Astrocyte (in vitro differentiated cells and primary cell): ENCODE data around the gene PPP1R37. TPM values are rescaled to one million over a fixed set of nuclear protein-coding genes. Genes with fewer than 3 reads are reported as not detected.
A peak's percentile ranks its signal among the peaks of the same experiment; 100 is the strongest.

ENCODE experiments used
- DNase-seq: peaks from one replicate; pipeline ENCODE4 v3.0.0-alpha.2; 2010; ENCODE audit warnings: low read depth
- FAIRE-seq: peaks from 2 replicates; lab custom pipeline; 2011; peaks lifted over from hg19 to GRCh38; lab: Jason Lieb, UNC
- H2AFZ ChIP-seq: 2 replicates; pipeline ENCODE4 v1.6.0; 2012; ENCODE audit warnings: low read depth, low read length, inconsistent platforms
- H3K27ac ChIP-seq: 2 replicates; pipeline ENCODE4 v1.5.1; 2011; ENCODE audit warnings: low read depth, low read length, inconsistent platforms
- H3K27me3 ChIP-seq: 2 replicates; pipeline ENCODE4 v1.6.0; 2011; ENCODE audit warnings: low read length, inconsistent platforms; ENCODE audit not compliant: insufficient read depth
- H3K36me3 ChIP-seq: 2 replicates; pipeline ENCODE4 v1.5.1; 2011; ENCODE audit warnings: low read length, inconsistent platforms; ENCODE audit not compliant: insufficient read depth
- H3K4me1 ChIP-seq: 2 replicates; pipeline ENCODE4 v1.5.1; 2011; ENCODE audit warnings: low read length, inconsistent platforms; ENCODE audit not compliant: insufficient read depth
- H3K4me2 ChIP-seq: 2 replicates; pipeline ENCODE4 v1.6.0; 2012; ENCODE audit warnings: low read length, inconsistent platforms
- H3K4me3 ChIP-seq: 2 replicates; pipeline ENCODE4 v1.5.1; 2011; ENCODE audit warnings: low read depth, mild to moderate bottlenecking, low read length, inconsistent platforms; ENCODE audit not compliant: insufficient read depth
- H3K79me2 ChIP-seq: 2 replicates; pipeline ENCODE4 v1.6.0; 2012; ENCODE audit warnings: mild to moderate bottlenecking, low read length, inconsistent platforms; ENCODE audit not compliant: insufficient read depth
- H3K9ac ChIP-seq: 2 replicates; pipeline ENCODE4 v1.6.0; 2012; ENCODE audit warnings: mild to moderate bottlenecking, low read length, inconsistent platforms
- H3K9me3 ChIP-seq: 2 replicates; pipeline ENCODE4 v1.5.1; 2012; ENCODE audit warnings: low read depth, mild to moderate bottlenecking, low read length, inconsistent platforms; ENCODE audit not compliant: insufficient read depth
- H4K20me1 ChIP-seq: 2 replicates; pipeline ENCODE4 v1.6.0; 2012; ENCODE audit warnings: low read length, inconsistent platforms; ENCODE audit not compliant: insufficient read depth
- H3K27ac Mint-ChIP-seq: one replicate; pipeline ENCODE4 v1.8.0; 2021; ENCODE audit warnings: mild to moderate bottlenecking, mixed read lengths; ENCODE audit not compliant: unreplicated experiment
- H3K27me3 Mint-ChIP-seq: one replicate; pipeline ENCODE4 v1.8.0; 2021; ENCODE audit warnings: low read depth, mixed read lengths; ENCODE audit not compliant: unreplicated experiment
- H3K36me3 Mint-ChIP-seq: one replicate; pipeline ENCODE4 v1.8.0; 2021; ENCODE audit warnings: low read depth, mixed read lengths; ENCODE audit not compliant: unreplicated experiment
- H3K4me1 Mint-ChIP-seq: one replicate; pipeline ENCODE4 v1.8.0; 2021; ENCODE audit warnings: low read depth, mixed read lengths; ENCODE audit not compliant: unreplicated experiment
- H3K4me3 Mint-ChIP-seq: one replicate; pipeline ENCODE4 v1.8.0; 2021; ENCODE audit warnings: mild to moderate bottlenecking, moderate library complexity, mixed read lengths; ENCODE audit not compliant: unreplicated experiment
- H3K9me3 Mint-ChIP-seq: one replicate; pipeline ENCODE4 v1.8.0; 2021; ENCODE audit warnings: mild to moderate bottlenecking, mixed read lengths; ENCODE audit not compliant: unreplicated experiment
- CTCF ChIP-seq: IDR thresholded peaks from 2 replicates; pipeline ENCODE4 v1.5.1; 2011; ENCODE audit warnings: low read depth, mild to moderate bottlenecking, inconsistent platforms, low read length, moderate library complexity; ENCODE audit not compliant: insufficient read depth
- EZH2 ChIP-seq: IDR thresholded peaks from 2 replicates; pipeline ENCODE4 v1.6.1; 2012; ENCODE audit warnings: mild to moderate bottlenecking, low read length, inconsistent platforms; ENCODE audit not compliant: insufficient read depth
- total RNA-seq: library from RNA; stranded (reverse); gene quantifications from 2 replicates; pipeline ENCODE4 v1.2.1, GENCODE V29; 2021

The PPP1R37 gene
- total RNA-seq, 1 donor from 2014 or later, result 29.1 TPM

GRCh38 chr19:45095496-45096413 is 2.8 kb downstream of the PPP1R37 start:
- Mint-ChIP-seq H3K4me3 (peak overlapping the region; percentile 36), H3K36me3 (peaks cover 9% of the 10 kb centered on the region), H3K4me1 (peaks cover 61% of the 10 kb centered on the region), H3K9me3 (no peaks in the 10 kb centered on the region), H3K27me3 (no peaks in the 10 kb centered on the region), H3K27ac (peak overlapping the region; percentile 64)
- no peaks in the 10 kb centered on the region for H3K36me3 ChIP-seq
- no peak overlapping the region for H3K9ac ChIP-seq
- FAIRE-seq, result no peak
- DNase-seq, result no peak
- H3K9me3 ChIP-seq, result no peaks in the 10 kb centered on the region
- peaks cover 71% of the 10 kb centered on the region for H4K20me1 ChIP-seq
- H3K79me2 ChIP-seq, result peaks cover 79% of the 10 kb centered on the region
- H3K4me1 ChIP-seq, result peaks cover 50% of the 10 kb centered on the region
- no peak overlapping the region for H3K27ac ChIP-seq
- no peak overlapping the region for H2AFZ ChIP-seq
- no peak overlapping the region for H3K4me3 ChIP-seq
- peak overlapping the region; percentile 7 for H3K4me2 ChIP-seq
- H3K27me3 ChIP-seq, result no peaks in the 10 kb centered on the region
- TF ChIP-seq CTCF, result no peak
- TF ChIP-seq EZH2, result no peak

- H3K9me3 Mint-ChIP-seq, result no peaks in the 10 kb centered on the region
- no peak overlapping the region for H3K4me2 ChIP-seq
- no peak for TF ChIP-seq EZH2
- TF ChIP-seq CTCF, result no peak
- H3K4me1 ChIP-seq, result peaks cover 49% of the 10 kb centered on the region
- peaks cover 88% of the 10 kb centered on the region for H3K79me2 ChIP-seq
- H3K4me3 Mint-ChIP-seq, result peak overlapping the region; percentile 36
- H2AFZ ChIP-seq, result no peak overlapping the region
- FAIRE-seq, result no peak
- peaks cover 81% of the 10 kb centered on the region for H4K20me1 ChIP-seq
- no peaks in the 10 kb centered on the region for H3K27me3 Mint-ChIP-seq
- H3K36me3 Mint-ChIP-seq, result peaks cover 4% of the 10 kb centered on the region
- no peaks in the 10 kb centered on the region for H3K27me3 ChIP-seq
- no peak overlapping the region for H3K27ac ChIP-seq
- H3K4me1 Mint-ChIP-seq, result peaks cover 67% of the 10 kb centered on the region
- peak overlapping the region; percentile 64 for H3K27ac Mint-ChIP-seq
- H3K9me3 ChIP-seq, result no peaks in the 10 kb centered on the region
- no peak overlapping the region for H3K9ac ChIP-seq
- H3K4me3 ChIP-seq, result no peak overlapping the region
- no peaks in the 10 kb centered on the region for H3K36me3 ChIP-seq
- no peak for DNase-seq
Measured at GRCh38 chr19:45096700-45097099, 3.7 kb downstream of the PPP1R37 start.

GRCh38 chr19:45097450-45097775 is 4.4 kb downstream of the PPP1R37 start:
- Histone ChIP-seq H3K27me3 (no peaks in the 10 kb centered on the region), H3K79me2 (peaks cover 96% of the 10 kb centered on the region), H4K20me1 (peaks cover 88% of the 10 kb centered on the region), H3K27ac (peak overlapping the region; percentile 75), H2AFZ (no peak overlapping the region), H3K36me3 (no peaks in the 10 kb centered on the region), H3K4me1 (peaks cover 50% of the 10 kb centered on the region), H3K9ac (no peak overlapping the region), H3K4me3 (no peak overlapping the region), H3K4me2 (peak overlapping the region; percentile 88), H3K9me3 (no peaks in the 10 kb centered on the region)
- TF ChIP-seq EZH2 (no peak), CTCF (no peak)
- H3K27me3 Mint-ChIP-seq, result no peaks in the 10 kb centered on the region
- no peak overlapping the region for H3K4me3 Mint-ChIP-seq
- DNase-seq, result no peak
- no peaks in the 10 kb centered on the region for H3K9me3 Mint-ChIP-seq
- peak overlapping the region; percentile 11 for H3K27ac Mint-ChIP-seq
- H3K36me3 Mint-ChIP-seq, result peaks cover 7% of the 10 kb centered on the region
- H3K4me1 Mint-ChIP-seq, result peaks cover 70% of the 10 kb centered on the region
- no peak for FAIRE-seq
